ENCODE measurements around the gene EXO1. TPM values are rescaled to one million over a fixed set of nuclear protein-coding genes. Genes with fewer than 3 reads are reported as not detected.

The EXO1 gene
- polyA plus RNA-seq, 4 donors = 0.27 to 4.9 (median 3.4) TPM; not detected in 1

DNA sequence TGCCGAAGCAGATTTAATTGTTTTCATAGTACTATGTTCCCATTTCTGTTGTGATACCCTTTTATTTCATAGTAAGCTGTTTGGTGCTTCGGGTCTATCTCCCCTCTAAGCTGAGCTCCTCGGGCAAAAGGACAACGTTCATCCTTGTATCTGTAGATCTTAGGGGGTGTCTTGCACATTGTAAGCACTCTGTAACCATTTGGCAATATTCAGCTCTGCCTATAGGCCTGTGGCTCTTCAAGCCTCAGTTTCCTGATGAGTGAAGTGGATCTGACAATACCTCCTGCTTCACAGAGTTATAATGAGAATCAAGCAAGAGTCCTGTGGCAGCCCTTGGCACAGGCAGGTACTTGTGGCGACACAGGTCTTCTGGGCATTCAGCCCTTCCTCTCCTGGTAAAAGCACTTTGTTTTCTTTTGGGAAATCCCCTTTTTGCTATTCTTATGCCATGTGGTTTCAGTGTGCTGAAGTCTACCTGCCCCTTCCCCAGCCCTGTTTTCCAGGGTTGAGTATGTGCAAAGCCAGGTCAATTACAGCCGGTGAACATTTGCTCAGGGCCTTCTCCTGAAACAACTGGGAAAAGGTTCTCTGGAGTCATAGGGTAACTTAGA is 8.5 kb upstream of the EXO1 start:
- H3K4me3 ChIP-seq (ENCODE audit: low read depth in 1 of 3, low read length in 3 of 3) = no peak overlapping the region
- no peaks in the 10 kb centered on the region for H3K9me3 ChIP-seq (ENCODE audit: control insufficient read depth in 2 of 2, insufficient read depth in 1 of 2, low read depth in 1 of 2, low read length in 1 of 2)
- DNase-seq = no peak
- WGBS, 3 donors = 81 to 86% (median 83%) methylated on average over 6 of the region's 6 CpGs
- no peaks in the 10 kb centered on the region for H3K4me1 ChIP-seq (ENCODE audit: control insufficient read depth in 3 of 3, insufficient read depth in 2 of 3, low read depth in 1 of 3, low read length in 2 of 3)
- FAIRE-seq = no peak
- peaks cover 0 to 1% (median 0%) of the 10 kb centered on the region in 3 donors for H3K27me3 ChIP-seq (ENCODE audit: control insufficient read depth in 3 of 3, insufficient read depth in 3 of 3, low read length in 3 of 3)
- H3K36me3 ChIP-seq (ENCODE audit: control insufficient read depth in 3 of 3, insufficient read depth in 2 of 3, low read depth in 1 of 3, low read length in 3 of 3) = no peaks in the 10 kb centered on the region
- no peak overlapping the region for H3K27ac ChIP-seq (ENCODE audit: low read depth in 1 of 3, low read length in 2 of 3)

DNA sequence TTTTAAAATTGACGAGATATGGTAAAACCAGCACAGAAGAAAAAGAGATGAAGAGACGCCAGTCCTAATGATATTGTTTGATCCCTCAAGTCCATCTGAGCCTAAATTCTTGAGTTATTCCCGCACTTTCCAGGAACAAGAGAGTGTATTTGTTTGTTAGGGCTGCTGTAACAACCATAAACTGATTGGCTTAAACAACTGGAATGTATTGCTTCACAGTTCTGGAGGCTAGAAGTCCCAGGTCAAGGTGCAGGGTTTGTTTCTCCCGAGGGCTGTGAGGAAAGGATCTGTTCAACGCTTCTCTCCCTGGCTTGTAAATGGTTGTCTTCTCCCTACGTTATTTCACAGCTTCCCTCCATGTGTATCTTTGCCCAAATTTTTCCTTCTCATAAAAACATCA is 7.8 kb upstream of the EXO1 start:
- peaks cover 0 to 1% (median 0%) of the 10 kb centered on the region in 3 donors for H3K27me3 ChIP-seq (ENCODE audit: control insufficient read depth in 3 of 3, insufficient read depth in 3 of 3, low read length in 3 of 3)
- no peak overlapping the region for H3K4me3 ChIP-seq (ENCODE audit: low read depth in 1 of 3, low read length in 3 of 3)
- DNase-seq (peak in 1 of 2 donors; percentile 13), FAIRE-seq (no peak)
- no peak overlapping the region for H3K27ac ChIP-seq (ENCODE audit: low read depth in 1 of 3, low read length in 2 of 3)
- H3K36me3 ChIP-seq (ENCODE audit: control insufficient read depth in 3 of 3, insufficient read depth in 2 of 3, low read depth in 1 of 3, low read length in 3 of 3) = no peaks in the 10 kb centered on the region
- H3K9me3 ChIP-seq (ENCODE audit: control insufficient read depth in 2 of 2, insufficient read depth in 1 of 2, low read depth in 1 of 2, low read length in 1 of 2) = no peaks in the 10 kb centered on the region
- no peaks in the 10 kb centered on the region for H3K4me1 ChIP-seq (ENCODE audit: control insufficient read depth in 3 of 3, insufficient read depth in 2 of 3, low read depth in 1 of 3, low read length in 2 of 3)
- WGBS, 3 donors = 66 to 79% (median 67%) methylated on average over 6 of the region's 6 CpGs

DNA sequence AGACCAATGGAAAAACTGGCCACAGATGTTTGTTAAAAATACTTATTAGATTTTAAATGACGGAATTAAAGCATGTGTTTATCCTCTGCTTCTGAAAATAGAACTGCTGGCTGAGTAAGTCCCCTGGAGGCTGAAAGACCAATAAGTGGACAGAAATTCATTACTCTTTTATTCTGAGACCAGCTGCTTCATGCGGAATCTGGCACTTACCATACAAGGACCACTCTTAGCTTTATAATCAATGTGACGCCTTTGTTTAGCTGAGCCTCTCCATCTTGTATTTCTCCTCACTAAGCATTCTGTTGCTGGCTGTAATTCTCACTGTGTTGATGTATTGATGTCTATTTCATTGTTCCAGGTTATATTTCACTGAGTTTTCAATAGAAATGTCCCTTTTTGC is 6.3 kb upstream of the EXO1 start:
- Histone ChIP-seq H3K27me3 (ENCODE audit: control insufficient read depth in 3 of 3, insufficient read depth in 3 of 3, low read length in 3 of 3) (peaks cover 0 to 1% (median 0%) of the 10 kb centered on the region in 3 donors), H3K27ac (ENCODE audit: low read depth in 1 of 3, low read length in 2 of 3) (no peak overlapping the region), H3K9me3 (ENCODE audit: control insufficient read depth in 2 of 2, insufficient read depth in 1 of 2, low read depth in 1 of 2, low read length in 1 of 2) (no peaks in the 10 kb centered on the region), H3K4me3 (ENCODE audit: low read depth in 1 of 3, low read length in 3 of 3) (no peak overlapping the region), H3K36me3 (ENCODE audit: control insufficient read depth in 3 of 3, insufficient read depth in 2 of 3, low read depth in 1 of 3, low read length in 3 of 3) (no peaks in the 10 kb centered on the region), H3K4me1 (ENCODE audit: control insufficient read depth in 3 of 3, insufficient read depth in 2 of 3, low read depth in 1 of 3, low read length in 2 of 3) (no peaks in the 10 kb centered on the region)
- 62 to 92% (median 83%) methylated on average over 3 of the region's 3 CpGs for WGBS, 3 donors
- FAIRE-seq = no peak
- DNase-seq = no peak

DNA sequence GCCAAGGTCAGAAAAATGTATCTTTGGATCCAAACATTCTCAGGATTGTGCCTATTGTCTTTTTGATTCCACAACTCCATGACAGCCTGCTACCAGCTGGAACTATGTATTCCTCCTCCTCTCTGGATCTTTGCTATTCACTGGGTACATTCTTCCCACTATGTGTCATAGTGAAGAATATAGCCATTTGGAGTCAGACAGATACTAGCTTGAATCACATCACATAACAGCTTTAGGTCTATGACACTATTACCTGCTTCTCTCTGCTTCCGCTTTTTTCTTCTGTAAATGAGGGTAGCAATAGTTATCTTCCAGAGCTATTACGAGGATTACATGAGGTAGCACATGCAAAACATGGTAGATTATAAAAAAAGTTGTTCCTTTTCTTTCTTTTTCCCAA is 5.4 kb upstream of the EXO1 start:
- H3K36me3 ChIP-seq (ENCODE audit: control insufficient read depth in 3 of 3, insufficient read depth in 2 of 3, low read depth in 1 of 3, low read length in 3 of 3) = no peaks in the 10 kb centered on the region
- no peaks in the 10 kb centered on the region for H3K9me3 ChIP-seq (ENCODE audit: control insufficient read depth in 2 of 2, insufficient read depth in 1 of 2, low read depth in 1 of 2, low read length in 1 of 2)
- peaks cover 0 to 1% (median 0%) of the 10 kb centered on the region in 3 donors for H3K27me3 ChIP-seq (ENCODE audit: control insufficient read depth in 3 of 3, insufficient read depth in 3 of 3, low read length in 3 of 3)
- no peaks in the 10 kb centered on the region for H3K4me1 ChIP-seq (ENCODE audit: control insufficient read depth in 3 of 3, insufficient read depth in 2 of 3, low read depth in 1 of 3, low read length in 2 of 3)
- H3K27ac ChIP-seq (ENCODE audit: low read depth in 1 of 3, low read length in 2 of 3) = no peak overlapping the region
- no peak overlapping the region for H3K4me3 ChIP-seq (ENCODE audit: low read depth in 1 of 3, low read length in 3 of 3)
- FAIRE-seq (no peak), DNase-seq (no peak)
- 86 to 91% (median 90%) methylated on average over 2 of the region's 2 CpGs for WGBS, 3 donors

DNA sequence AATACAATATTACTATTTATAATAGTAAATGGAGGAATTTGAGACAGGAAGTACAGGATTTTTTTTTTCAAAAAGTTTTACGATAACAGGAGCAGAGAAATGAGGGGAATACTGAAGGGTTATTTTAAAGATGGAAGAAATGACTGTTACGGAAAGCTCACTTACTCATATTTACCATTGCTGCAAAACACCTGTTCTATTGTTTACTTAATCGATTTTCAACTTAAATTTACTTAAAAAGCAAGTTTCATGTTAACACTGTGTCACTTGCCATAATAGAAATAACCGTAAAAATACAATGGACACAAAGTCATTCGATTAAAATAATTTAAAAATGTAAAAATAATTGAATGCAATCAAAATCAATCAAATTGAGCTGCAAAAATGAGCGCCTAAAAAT is 3.4 kb upstream of the EXO1 start:
- peaks cover 0 to 1% (median 0%) of the 10 kb centered on the region in 3 donors for H3K27me3 ChIP-seq (ENCODE audit: control insufficient read depth in 3 of 3, insufficient read depth in 3 of 3, low read length in 3 of 3)
- no peaks in the 10 kb centered on the region for H3K9me3 ChIP-seq (ENCODE audit: control insufficient read depth in 2 of 2, insufficient read depth in 1 of 2, low read depth in 1 of 2, low read length in 1 of 2)
- DNase-seq = no peak
- H3K4me1 ChIP-seq (ENCODE audit: control insufficient read depth in 3 of 3, insufficient read depth in 2 of 3, low read depth in 1 of 3, low read length in 2 of 3) = peaks cover 0 to 4% (median 0%) of the 10 kb centered on the region in 3 donors
- no peak for FAIRE-seq
- no peak overlapping the region for H3K4me3 ChIP-seq (ENCODE audit: low read depth in 1 of 3, low read length in 3 of 3)
- 69 to 79% (median 69%) methylated on average over 6 of the region's 6 CpGs for WGBS, 3 donors
- H3K36me3 ChIP-seq (ENCODE audit: control insufficient read depth in 3 of 3, insufficient read depth in 2 of 3, low read depth in 1 of 3, low read length in 3 of 3) = no peaks in the 10 kb centered on the region
- H3K27ac ChIP-seq (ENCODE audit: low read depth in 1 of 3, low read length in 2 of 3) = no peak overlapping the region

DNA sequence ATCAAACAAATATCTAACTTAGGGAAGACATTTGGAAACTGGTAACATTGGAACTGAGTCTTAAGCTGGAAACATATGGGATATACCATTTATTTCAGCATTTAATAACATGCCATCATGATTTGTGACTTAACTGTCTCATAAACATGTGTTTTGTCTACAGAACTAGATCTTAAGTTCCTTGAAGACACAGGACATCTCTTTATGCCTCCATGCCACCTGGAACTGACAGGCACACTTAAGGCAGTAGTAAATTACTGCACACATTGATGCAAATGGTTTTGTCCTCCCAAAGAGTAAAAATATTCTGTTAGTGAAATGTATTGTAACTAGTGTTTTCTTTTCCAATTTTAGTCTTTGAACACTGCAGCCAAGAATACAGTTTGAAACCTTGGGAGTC is 1.6 kb upstream of the EXO1 start:
- peaks cover 0 to 4% (median 0%) of the 10 kb centered on the region in 3 donors for H3K4me1 ChIP-seq (ENCODE audit: control insufficient read depth in 3 of 3, insufficient read depth in 2 of 3, low read depth in 1 of 3, low read length in 2 of 3)
- peaks cover 0 to 1% (median 0%) of the 10 kb centered on the region in 3 donors for H3K27me3 ChIP-seq (ENCODE audit: control insufficient read depth in 3 of 3, insufficient read depth in 3 of 3, low read length in 3 of 3)
- no peaks in the 10 kb centered on the region for H3K9me3 ChIP-seq (ENCODE audit: control insufficient read depth in 2 of 2, insufficient read depth in 1 of 2, low read depth in 1 of 2, low read length in 1 of 2)
- FAIRE-seq = no peak
- H3K36me3 ChIP-seq (ENCODE audit: control insufficient read depth in 3 of 3, insufficient read depth in 2 of 3, low read depth in 1 of 3, low read length in 3 of 3) = no peaks in the 10 kb centered on the region
- no peak for DNase-seq
- H3K4me3 ChIP-seq (ENCODE audit: low read depth in 1 of 3, low read length in 3 of 3) = no peak overlapping the region
- H3K27ac ChIP-seq (ENCODE audit: low read depth in 1 of 3, low read length in 2 of 3) = no peak overlapping the region

DNA sequence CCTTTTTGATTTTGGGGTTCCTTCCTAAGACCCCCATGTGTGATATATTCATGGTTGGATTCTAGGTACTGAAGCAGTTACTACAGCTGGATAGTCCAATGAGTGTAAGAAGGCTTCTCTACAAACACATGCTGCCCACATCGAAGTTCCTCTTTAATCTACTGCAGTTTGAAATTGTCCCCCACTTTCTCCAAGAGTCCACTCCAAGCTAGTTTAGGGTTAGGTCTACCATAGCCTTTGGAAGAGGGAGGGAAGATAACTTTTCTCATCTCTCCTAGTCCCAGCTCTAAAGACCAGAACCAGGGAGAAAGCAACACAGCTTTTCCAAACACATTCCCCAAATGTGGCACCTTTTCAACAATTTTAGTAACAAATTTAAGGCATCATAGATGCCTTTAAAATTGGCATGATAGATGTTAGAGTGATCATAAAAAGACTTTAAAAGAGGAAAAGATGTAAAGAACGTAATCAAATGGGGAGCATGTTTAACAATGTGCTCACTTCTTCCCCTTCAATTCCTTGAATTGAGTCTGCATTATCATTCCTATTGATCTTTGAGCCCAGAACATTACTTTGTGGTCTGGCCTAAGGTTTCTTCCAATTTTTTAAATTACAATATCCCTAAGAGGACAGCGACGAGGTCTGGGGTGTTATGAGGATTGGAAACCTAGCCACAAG is 1.0 kb upstream of the EXO1 start:
- Histone ChIP-seq H3K27ac (ENCODE audit: low read depth in 1 of 3, low read length in 2 of 3) (peak overlapping the region in 1 of 3 donors; percentile 100), H3K36me3 (ENCODE audit: control insufficient read depth in 3 of 3, insufficient read depth in 2 of 3, low read depth in 1 of 3, low read length in 3 of 3) (no peaks in the 10 kb centered on the region), H3K9me3 (ENCODE audit: control insufficient read depth in 2 of 2, insufficient read depth in 1 of 2, low read depth in 1 of 2, low read length in 1 of 2) (no peaks in the 10 kb centered on the region), H3K4me1 (ENCODE audit: control insufficient read depth in 3 of 3, insufficient read depth in 2 of 3, low read depth in 1 of 3, low read length in 2 of 3) (peaks cover 0 to 4% (median 0%) of the 10 kb centered on the region in 3 donors), H3K4me3 (ENCODE audit: low read depth in 1 of 3, low read length in 3 of 3) (peak overlapping the region in 2 of 3 donors; percentile 74 to 96), H3K27me3 (ENCODE audit: control insufficient read depth in 3 of 3, insufficient read depth in 3 of 3, low read length in 3 of 3) (peaks cover 0 to 1% (median 0%) of the 10 kb centered on the region in 3 donors)
- DNase-seq (no peak), FAIRE-seq (no peak)
- 86 to 92% (median 89%) methylated on average over 4 of the region's 4 CpGs for WGBS, 3 donors

DNA sequence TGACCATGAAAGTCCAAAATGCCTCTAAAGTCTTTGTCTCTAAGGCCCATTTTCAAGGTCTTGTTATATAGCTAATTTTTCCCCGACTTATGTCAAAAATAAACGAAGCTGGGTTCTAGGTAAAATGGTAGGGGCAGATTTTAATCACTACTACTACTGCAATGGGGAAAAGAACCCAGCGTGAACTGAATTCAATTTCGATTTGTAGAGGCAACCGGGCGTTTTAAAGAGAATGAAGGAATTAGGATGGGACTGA is 536 bp upstream of the EXO1 start:
- peaks cover 0 to 4% (median 0%) of the 10 kb centered on the region in 3 donors for H3K4me1 ChIP-seq (ENCODE audit: control insufficient read depth in 3 of 3, insufficient read depth in 2 of 3, low read depth in 1 of 3, low read length in 2 of 3)
- H3K36me3 ChIP-seq (ENCODE audit: control insufficient read depth in 3 of 3, insufficient read depth in 2 of 3, low read depth in 1 of 3, low read length in 3 of 3) = no peaks in the 10 kb centered on the region
- 2 to 8% (median 6%) methylated on average over 6 of the region's 6 CpGs for WGBS, 3 donors
- peaks cover 0 to 1% (median 0%) of the 10 kb centered on the region in 3 donors for H3K27me3 ChIP-seq (ENCODE audit: control insufficient read depth in 3 of 3, insufficient read depth in 3 of 3, low read length in 3 of 3)
- H3K27ac ChIP-seq (ENCODE audit: low read depth in 1 of 3, low read length in 2 of 3) = peak overlapping the region; percentile 96 to 100 (median 100)
- FAIRE-seq (no peak), DNase-seq (no peak)
- H3K4me3 ChIP-seq (ENCODE audit: low read depth in 1 of 3, low read length in 3 of 3) = peak overlapping the region in 2 of 3 donors; percentile 74 to 96
- H3K9me3 ChIP-seq (ENCODE audit: control insufficient read depth in 2 of 2, insufficient read depth in 1 of 2, low read depth in 1 of 2, low read length in 1 of 2) = no peaks in the 10 kb centered on the region

All from small intestine (tissue), 7 donors.